ENCODE measurements around the gene CTSG. TPM values are rescaled to one million over a fixed set of nuclear protein-coding genes. Genes with fewer than 3 reads are reported as not detected.
"Not testable (repeated sequence)": the region's sequence is repeated elsewhere in the genome, so short reads cannot be mapped to it uniquely, and the experiment has no call there.

The CTSG gene
- total RNA-seq, 1 experiment from 2014 or later: not detected

- Histone ChIP-seq H3K27ac (ENCODE audit: low read depth, low read length, poor library complexity, severe bottlenecking) (no peak overlapping the region), H3K27me3 (replicated peaks; ENCODE audit: insufficient read depth, low read depth, low read length, poor library complexity) (no peaks in the 10 kb centered on the region), H3K4me1 (ENCODE audit: insufficient read depth, low read length, poor library complexity, severe bottlenecking) (no peaks in the 10 kb centered on the region), H3K36me3 (ENCODE audit: insufficient read depth, low read length, poor library complexity, severe bottlenecking) (no peaks in the 10 kb centered on the region), H3K9me3 (ENCODE audit: low read depth, low read length, poor library complexity, severe bottlenecking) (no peaks in the 10 kb centered on the region), H3K4me3 (ENCODE audit: low read depth, low read length, poor library complexity, severe bottlenecking) (no peak overlapping the region)
- BruUV-seq (replicated peaks): no TSS peak
- ChIA-PET POLR2A (ENCODE audit: low non-redundant PET) (no interaction called here), CTCF (interaction anchor here (0.6 kb wide), 1 partner anchor 620 kb away, joined by 3 read pairs; no protein-coding TSS in a partner anchor)
- DNase-seq (ENCODE audit: low spot score): no peak
- TF ChIP-seq, protein P1, sequence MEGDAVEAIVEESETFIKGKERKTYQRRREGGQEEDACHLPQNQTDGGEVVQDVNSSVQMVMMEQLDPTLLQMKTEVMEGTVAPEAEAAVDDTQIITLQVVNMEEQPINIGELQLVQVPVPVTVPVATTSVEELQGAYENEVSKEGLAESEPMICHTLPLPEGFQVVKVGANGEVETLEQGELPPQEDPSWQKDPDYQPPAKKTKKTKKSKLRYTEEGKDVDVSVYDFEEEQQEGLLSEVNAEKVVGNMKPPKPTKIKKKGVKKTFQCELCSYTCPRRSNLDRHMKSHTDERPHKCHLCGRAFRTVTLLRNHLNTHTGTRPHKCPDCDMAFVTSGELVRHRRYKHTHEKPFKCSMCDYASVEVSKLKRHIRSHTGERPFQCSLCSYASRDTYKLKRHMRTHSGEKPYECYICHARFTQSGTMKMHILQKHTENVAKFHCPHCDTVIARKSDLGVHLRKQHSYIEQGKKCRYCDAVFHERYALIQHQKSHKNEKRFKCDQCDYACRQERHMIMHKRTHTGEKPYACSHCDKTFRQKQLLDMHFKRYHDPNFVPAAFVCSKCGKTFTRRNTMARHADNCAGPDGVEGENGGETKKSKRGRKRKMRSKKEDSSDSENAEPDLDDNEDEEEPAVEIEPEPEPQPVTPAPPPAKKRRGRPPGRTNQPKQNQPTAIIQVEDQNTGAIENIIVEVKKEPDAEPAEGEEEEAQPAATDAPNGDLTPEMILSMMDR (conservative IDR thresholded peaks at IDR 0.05; ENCODE audit: low read depth, low read length): no peak
- TF ChIP-seq EZH2 (IDR thresholded peaks at IDR 0.05; ENCODE audit: borderline replicate concordance, low read depth, low read length, poor library complexity, severe bottlenecking): no peak
- intact Hi-C loops (cut with micrococcal nuclease; ENCODE audit: unreplicated experiment): no loop called here
Measured at GRCh38 chr14:24556756-24557155, 19.3 kb downstream of the CTSG start.

GRCh38 chr14:24549064-24549463 lies 27.0 kb downstream of the CTSG start:
- not testable (repeated sequence) for BruUV-seq (replicated peaks); H3K9me3 ChIP-seq (ENCODE audit: low read depth, low read length, poor library complexity, severe bottlenecking); H3K27ac ChIP-seq (ENCODE audit: low read depth, low read length, poor library complexity, severe bottlenecking)

GRCh38 chr14:24542346-24542936 lies 33.6 kb downstream of the CTSG start:
- ChIA-PET POLR2A (ENCODE audit: low non-redundant PET) (no interaction called here), CTCF (no interaction called here)
- Histone ChIP-seq H3K9me3 (ENCODE audit: low read depth, low read length, poor library complexity, severe bottlenecking) (no peaks in the 10 kb centered on the region), H3K27me3 (replicated peaks; ENCODE audit: insufficient read depth, low read depth, low read length, poor library complexity) (no peaks in the 10 kb centered on the region), H3K27ac (ENCODE audit: low read depth, low read length, poor library complexity, severe bottlenecking) (no peak overlapping the region), H3K4me3 (ENCODE audit: low read depth, low read length, poor library complexity, severe bottlenecking) (no peak overlapping the region), H3K4me1 (ENCODE audit: insufficient read depth, low read length, poor library complexity, severe bottlenecking) (no peaks in the 10 kb centered on the region), H3K36me3 (ENCODE audit: insufficient read depth, low read length, poor library complexity, severe bottlenecking) (no peaks in the 10 kb centered on the region)
- intact Hi-C loops (cut with micrococcal nuclease; ENCODE audit: unreplicated experiment): no loop called here
- no TSS peak for BruUV-seq (replicated peaks)
- TF ChIP-seq, protein P1 (conservative IDR thresholded peaks at IDR 0.05; ENCODE audit: low read depth, low read length): no peak
- TF ChIP-seq EZH2 (IDR thresholded peaks at IDR 0.05; ENCODE audit: borderline replicate concordance, low read depth, low read length, poor library complexity, severe bottlenecking): no peak
- DNase-seq (ENCODE audit: low spot score): no peak

More at GRCh38 chr14:24549064-24549463, 27.0 kb downstream of the CTSG start:
- intact Hi-C loops (cut with micrococcal nuclease; ENCODE audit: unreplicated experiment); CTCF ChIA-PET; H3K27me3 ChIP-seq (replicated peaks; ENCODE audit: insufficient read depth, low read depth, low read length, poor library complexity); POLR2A ChIA-PET (ENCODE audit: low non-redundant PET); H3K4me1 ChIP-seq (ENCODE audit: insufficient read depth, low read length, poor library complexity, severe bottlenecking); DNase-seq (ENCODE audit: low spot score); H3K4me3 ChIP-seq (ENCODE audit: low read depth, low read length, poor library complexity, severe bottlenecking); H3K36me3 ChIP-seq (ENCODE audit: insufficient read depth, low read length, poor library complexity, severe bottlenecking): not testable (repeated sequence)

DNA sequence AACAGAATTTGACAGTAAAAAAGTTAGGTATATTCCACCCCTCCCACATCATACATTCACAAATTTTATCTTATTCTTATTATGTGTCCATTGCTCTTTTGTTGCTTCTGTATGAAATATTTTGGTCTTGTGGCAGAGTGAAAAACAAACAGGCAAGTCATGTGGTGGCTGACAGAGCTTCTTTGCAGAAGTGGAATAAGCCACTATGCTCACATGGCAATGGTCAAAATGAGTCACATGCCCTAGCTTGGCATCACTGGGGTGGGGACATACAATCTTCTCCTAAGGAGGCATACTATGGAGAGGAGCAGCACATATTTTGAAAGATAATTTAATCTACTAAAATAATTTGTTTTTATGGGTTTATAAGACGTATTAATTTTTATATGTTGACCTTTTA lies 40.3 kb downstream of the CTSG start:
- DNase-seq (ENCODE audit: low spot score): no peak
- H3K4me3 ChIP-seq (ENCODE audit: low read depth, low read length, poor library complexity, severe bottlenecking): no peak overlapping the region
- BruUV-seq (replicated peaks): no TSS peak
- H3K27ac ChIP-seq (ENCODE audit: low read depth, low read length, poor library complexity, severe bottlenecking): no peak overlapping the region
- H3K9me3 ChIP-seq (ENCODE audit: low read depth, low read length, poor library complexity, severe bottlenecking): no peaks in the 10 kb centered on the region
- ChIA-PET POLR2A (ENCODE audit: low non-redundant PET) (no interaction called here), CTCF (no interaction called here)
- H3K36me3 ChIP-seq (ENCODE audit: insufficient read depth, low read length, poor library complexity, severe bottlenecking): no peaks in the 10 kb centered on the region
- H3K4me1 ChIP-seq (ENCODE audit: insufficient read depth, low read length, poor library complexity, severe bottlenecking): no peaks in the 10 kb centered on the region
- intact Hi-C loops (cut with micrococcal nuclease; ENCODE audit: unreplicated experiment): no loop called here
- no peak for TF ChIP-seq EZH2 (IDR thresholded peaks at IDR 0.05; ENCODE audit: borderline replicate concordance, low read depth, low read length, poor library complexity, severe bottlenecking)
- TF ChIP-seq, protein P1 (conservative IDR thresholded peaks at IDR 0.05; ENCODE audit: low read depth, low read length): no peak
- no peaks in the 10 kb centered on the region for H3K27me3 ChIP-seq (replicated peaks; ENCODE audit: insufficient read depth, low read depth, low read length, poor library complexity)

All from A673 (cell line).